CD4-positive, alpha-beta T cell (primary cell): ENCODE measurements around the gene ZMYM2. TPM values are rescaled to one million over a fixed set of nuclear protein-coding genes. Genes with fewer than 3 reads are reported as not detected.

ENCODE experiments used
- ATAC-seq: fragments of 200-7000 bp; cut with Tn5 transposase; one replicate; pipeline ENCODE4 v1.10.0; 2022; ENCODE audit warnings: mild to moderate bottlenecking; ENCODE audit not compliant: poor library complexity
- CTCF ChIA-PET: fragments of 350-600 bp; sonication (Branson Sonifier 250); formaldehyde crosslinking; loops from one replicate; lab custom pipeline; 2021; ENCODE audit warnings: antibody characterized with exemption, inconsistent platforms; lab: Charles Lee
- POLR2A ChIA-PET: fragments of 350-600 bp; sonication (Branson Sonifier 250); formaldehyde crosslinking; loops from one replicate; lab custom pipeline; 2021; ENCODE audit warnings: antibody characterized with exemption, inconsistent platforms; lab: Charles Lee
- DNase-seq, 14 experiments: peaks; one replicate each; pipeline ENCODE4 v3.0.0-alpha.2; 2013 to 2020; ENCODE audit warnings: mixed read lengths in 2 of 14
- H3K27ac ChIP-seq, 2 donors: one replicate each; pipeline versions ENCODE4 v1.5.1 to v1.7.0; 2013; ENCODE audit warnings: low read length in 2 of 2, low read depth in 1 of 2, mild to moderate bottlenecking in 1 of 2
- H3K27me3 ChIP-seq, 2 experiments: 1 replicate in 1 of 2; 2 replicates in 1 of 2; pipeline versions ENCODE4 v1.6.1 to v1.7.0; 2013; ENCODE audit warnings: low read length in 2 of 2, control low read depth in 1 of 2, mild to moderate bottlenecking in 1 of 2, moderate library complexity in 1 of 2; ENCODE audit not compliant: insufficient read depth in 2 of 2, control insufficient read depth in 1 of 2
- H3K36me3 ChIP-seq: one replicate; pipeline ENCODE4 v1.6.1; 2013; ENCODE audit warnings: low read length, control low read depth; ENCODE audit not compliant: insufficient read depth
- H3K4me1 ChIP-seq: one replicate; pipeline ENCODE4 v1.6.1; 2013; ENCODE audit warnings: low read length, control low read depth; ENCODE audit not compliant: insufficient read depth
- H3K4me3 ChIP-seq: one replicate; pipeline ENCODE4 v1.5.1; 2013; ENCODE audit warnings: mild to moderate bottlenecking, low read length, moderate library complexity
- H3K9me3 ChIP-seq, 2 experiments: 1 replicate in 1 of 2; 2 replicates in 1 of 2; pipeline versions ENCODE4 v1.6.1 to v1.7.0; 2013; ENCODE audit warnings: low read length in 2 of 2, mild to moderate bottlenecking in 2 of 2, control low read depth in 1 of 2, moderate library complexity in 1 of 2; ENCODE audit not compliant: control insufficient read depth in 1 of 2, insufficient read depth in 1 of 2
- H3K27ac Mint-ChIP-seq: one replicate; pipeline ENCODE4 v1.8.0; 2020; ENCODE audit warnings: mixed read lengths
- H3K27me3 Mint-ChIP-seq: one replicate; pipeline ENCODE4 v1.8.0; 2021; ENCODE audit warnings: mixed read lengths
- H3K36me3 Mint-ChIP-seq: one replicate; pipeline ENCODE4 v1.8.0; 2021; ENCODE audit warnings: low read depth, mixed read lengths
- H3K4me1 Mint-ChIP-seq: one replicate; pipeline ENCODE4 v1.8.0; 2021; ENCODE audit warnings: low read depth, mixed read lengths
- H3K4me3 Mint-ChIP-seq: one replicate; pipeline ENCODE4 v1.8.0; 2020; ENCODE audit warnings: mild to moderate bottlenecking, mixed read lengths
- H3K9me3 Mint-ChIP-seq: one replicate; pipeline ENCODE4 v1.8.0; 2020; ENCODE audit warnings: mixed read lengths
- CTCF ChIP-seq: fragments of 200-600 bp; IDR thresholded peaks from one replicate; pipeline ENCODE4 v1.8.0; 2022; ENCODE audit warnings: antibody characterized with exemption, mild to moderate bottlenecking
- intact Hi-C, 2 experiments: fragments of 100-400 bp; cut with DNase I in 1 of 2; cut with micrococcal nuclease in 1 of 2; formaldehyde crosslinking; loops; one replicate each; pipeline versions ENCODE4 v1.15.1 to v1.9.0; 2023 to 2025; cut with DNase I, micrococcal nuclease
- total RNA-seq, 174 experiments: library from RNA in 2 of 174; stranded (reverse) in 2 of 174; gene quantifications; one replicate each; pipeline ENCODE4 v1.2.3 and lab custom pipeline; 2021 to 2026

The ZMYM2 gene
- total RNA-seq, 2 experiments from 2014 or later: 106 to 110 TPM

GRCh38 chr13:20044086-20044485 lies 85.6 kb downstream of the ZMYM2 start:
- H3K27me3 Mint-ChIP-seq: no peaks in the 10 kb centered on the region
- H3K4me1 Mint-ChIP-seq: peaks cover 43% of the 10 kb centered on the region

GRCh38 chr13:20045950-20046548 lies 87.5 kb downstream of the ZMYM2 start:
- CTCF ChIA-PET: no interaction called here
- POLR2A ChIA-PET: no interaction called here
- peaks cover 57% of the 10 kb centered on the region for H3K36me3 Mint-ChIP-seq
- DNase-seq (no peak), ATAC-seq (no peak)
- no peaks in the 10 kb centered on the region for H3K27me3 Mint-ChIP-seq
- H3K4me1 ChIP-seq: no peaks in the 10 kb centered on the region
- H3K27me3 ChIP-seq: no peaks in the 10 kb centered on the region
- no peak overlapping the region for H3K27ac ChIP-seq
- H3K9me3 Mint-ChIP-seq: no peaks in the 10 kb centered on the region
- H3K4me1 Mint-ChIP-seq: peaks cover 38% of the 10 kb centered on the region
- H3K4me3 ChIP-seq: no peak overlapping the region
- H3K4me3 Mint-ChIP-seq: no peak overlapping the region
- H3K9me3 ChIP-seq: no peaks in the 10 kb centered on the region
- H3K36me3 ChIP-seq: peaks cover 38% of the 10 kb centered on the region
- no peak overlapping the region for H3K27ac Mint-ChIP-seq
- no peak for TF ChIP-seq CTCF
- intact Hi-C loops: no loop called here

More at GRCh38 chr13:20044086-20044485, 85.6 kb downstream of the ZMYM2 start:
- ATAC-seq (no peak), DNase-seq (no peak)
- POLR2A ChIA-PET: no interaction called here
- CTCF ChIA-PET: interaction anchor here (1.5 kb wide), 1 partner anchor 9 kb away, joined by 3 read pairs; no protein-coding TSS in a partner anchor
- Mint-ChIP-seq H3K27ac (no peak overlapping the region), H3K36me3 (peaks cover 68% of the 10 kb centered on the region), H3K9me3 (peaks cover 2% of the 10 kb centered on the region), H3K4me3 (no peak overlapping the region)
- H3K4me1 ChIP-seq: no peaks in the 10 kb centered on the region
- H3K27me3 ChIP-seq: no peaks in the 10 kb centered on the region
- no peak overlapping the region for H3K4me3 ChIP-seq
- intact Hi-C loops: no loop called here
- H3K36me3 ChIP-seq: peaks cover 51% of the 10 kb centered on the region
- H3K27ac ChIP-seq: no peak overlapping the region
- no peak for TF ChIP-seq CTCF
- no peaks in the 10 kb centered on the region for H3K9me3 ChIP-seq

GRCh38 chr13:20049558-20050473 lies 91.3 kb downstream of the ZMYM2 start:
- Histone ChIP-seq H3K27ac (no peak overlapping the region), H3K9me3 (no peaks in the 10 kb centered on the region), H3K36me3 (peaks cover 34% of the 10 kb centered on the region), H3K27me3 (no peaks in the 10 kb centered on the region), H3K4me3 (peak overlapping the region; percentile 8), H3K4me1 (no peaks in the 10 kb centered on the region)
- ChIA-PET POLR2A (interaction anchor here (0.6 kb wide), 1 partner anchor 134 kb away, joined by 3 read pairs; no protein-coding TSS in a partner anchor), CTCF (interaction anchor here (1.2 kb wide), 1 partner anchor 32 kb away, joined by 3 read pairs; no protein-coding TSS in a partner anchor)
- no peak for TF ChIP-seq CTCF
- intact Hi-C loops: no loop called here
- peak; percentile 17 for ATAC-seq
- peak overlapping the region; percentile 48 for H3K27ac Mint-ChIP-seq
- DNase-seq: peak in 1 of 14 experiments; percentile 47
- peak overlapping the region; percentile 54 for H3K4me3 Mint-ChIP-seq
- H3K27me3 Mint-ChIP-seq: no peaks in the 10 kb centered on the region
- peaks cover 57% of the 10 kb centered on the region for H3K36me3 Mint-ChIP-seq
- H3K4me1 Mint-ChIP-seq: peaks cover 21% of the 10 kb centered on the region
- no peaks in the 10 kb centered on the region for H3K9me3 Mint-ChIP-seq
